H9 (cell line): ENCODE measurements around the gene LHPP. TPM values are rescaled to one million over a fixed set of nuclear protein-coding genes. Genes with fewer than 3 reads are reported as not detected.

Experiments used
- DNase-seq: peaks from one replicate; pipeline ENCODE4 v3.0.0-alpha.2; 2017
- H2AFZ ChIP-seq: one replicate; pipeline ENCODE4 v1.6.1; 2013; ENCODE audit warnings: mild to moderate bottlenecking, low read length, control low read depth, moderate library complexity
- H2AK5ac ChIP-seq: 2 replicates; pipeline ENCODE4 v1.6.1; 2013; ENCODE audit warnings: low read length, control low read depth, mixed read lengths; ENCODE audit not compliant: insufficient read length
- H2BK120ac ChIP-seq: one replicate; pipeline ENCODE4 v1.6.1; 2013; ENCODE audit warnings: low read depth, mild to moderate bottlenecking, low read length, control low read depth, inconsistent platforms; ENCODE audit not compliant: poor library complexity, severe bottlenecking
- H2BK12ac ChIP-seq: 2 replicates; pipeline ENCODE4 v1.6.1; 2013; ENCODE audit warnings: low read length, control low read depth, mixed read lengths, low read depth; ENCODE audit not compliant: insufficient read length
- H2BK15ac ChIP-seq: 2 replicates; pipeline ENCODE4 v1.6.1; 2013; ENCODE audit warnings: low read depth, low read length, control low read depth
- H2BK20ac ChIP-seq: one replicate; pipeline ENCODE4 v1.6.1; 2013; ENCODE audit warnings: low read depth, mild to moderate bottlenecking, low read length, control low read depth, inconsistent platforms; ENCODE audit not compliant: poor library complexity, severe bottlenecking
- H2BK5ac ChIP-seq: 2 replicates; pipeline ENCODE4 v1.6.1; 2013; ENCODE audit warnings: low read length, control low read depth, mixed read lengths; ENCODE audit not compliant: insufficient read length
- H3K14ac ChIP-seq: 2 replicates; pipeline ENCODE4 v1.6.1; 2013; ENCODE audit warnings: low read length, control low read depth; ENCODE audit not compliant: insufficient read depth
- H3K18ac ChIP-seq: 2 replicates; pipeline ENCODE4 v1.6.1; 2013; ENCODE audit warnings: low read depth, mild to moderate bottlenecking, mixed read lengths, low read length, control low read depth; ENCODE audit not compliant: insufficient read length
- H3K23ac ChIP-seq: 2 replicates; pipeline ENCODE4 v1.6.1; 2013; ENCODE audit warnings: low read length, control low read depth, mixed read lengths, low read depth; ENCODE audit not compliant: insufficient read length
- H3K23me2 ChIP-seq: 2 replicates; pipeline ENCODE4 v1.6.1; 2013; ENCODE audit warnings: low read depth, mild to moderate bottlenecking, mixed read lengths, low read length, control low read depth; ENCODE audit not compliant: insufficient read length, poor library complexity, severe bottlenecking
- H3K27ac ChIP-seq: 2 replicates; pipeline ENCODE4 v1.5.1; 2013; ENCODE audit warnings: low read length, control low read depth, mixed read lengths, low read depth; ENCODE audit not compliant: insufficient read length
- H3K27me3 ChIP-seq: 2 replicates; pipeline ENCODE4 v1.6.1; 2013; ENCODE audit warnings: low read length, control low read depth, inconsistent platforms; ENCODE audit not compliant: insufficient read depth
- H3K4ac ChIP-seq: 2 replicates; pipeline ENCODE4 v1.6.1; 2013; ENCODE audit warnings: low read depth, mild to moderate bottlenecking, control low read depth, inconsistent platforms, low read length, moderate library complexity
- H3K4me1 ChIP-seq: 2 replicates; pipeline ENCODE4 v1.6.1; 2013; ENCODE audit warnings: low read length, control low read depth, inconsistent platforms; ENCODE audit not compliant: insufficient read depth
- H3K4me2 ChIP-seq: 2 replicates; pipeline ENCODE4 v1.6.1; 2013; ENCODE audit warnings: low read length, control low read depth, mixed read lengths; ENCODE audit not compliant: insufficient read length, insufficient read depth
- H3K56ac ChIP-seq: 2 replicates; pipeline ENCODE4 v1.6.1; 2013; ENCODE audit warnings: low read depth, mild to moderate bottlenecking, mixed read lengths, low read length, control low read depth; ENCODE audit not compliant: insufficient read length
- H3K79me1 ChIP-seq: 2 replicates; pipeline ENCODE4 v1.6.1; 2013; ENCODE audit warnings: low read depth, mild to moderate bottlenecking, moderate library complexity, low read length, control low read depth, inconsistent platforms; ENCODE audit not compliant: insufficient read depth, poor library complexity, severe bottlenecking
- H3K79me2 ChIP-seq: 2 replicates; pipeline ENCODE4 v1.6.1; 2013; ENCODE audit warnings: low read length, control low read depth, inconsistent platforms; ENCODE audit not compliant: insufficient read depth
- H3K9ac ChIP-seq: 2 replicates; pipeline ENCODE4 v1.6.1; 2013; ENCODE audit warnings: low read length, control low read depth, mixed read lengths; ENCODE audit not compliant: insufficient read length; ENCODE audit errors: extremely low read depth
- H3K9me3 ChIP-seq: one replicate; pipeline ENCODE4 v1.6.1; 2013; ENCODE audit warnings: low read depth, low read length, inconsistent platforms; ENCODE audit not compliant: control insufficient read depth
- H3T11ph ChIP-seq: one replicate; pipeline ENCODE4 v1.6.1; 2013; ENCODE audit warnings: mild to moderate bottlenecking, low read length, control low read depth, inconsistent platforms
- H4K20me1 ChIP-seq: one replicate; pipeline ENCODE4 v1.6.1; 2013; ENCODE audit not compliant: control insufficient read depth, insufficient read length, insufficient read depth
- H4K5ac ChIP-seq: 2 replicates; pipeline ENCODE4 v1.6.1; 2013; ENCODE audit warnings: low read depth, mild to moderate bottlenecking, mixed read lengths, low read length, control low read depth; ENCODE audit not compliant: insufficient read length
- H4K8ac ChIP-seq: replicated peaks from 2 replicates; pipeline ENCODE4 v1.6.1; 2013; ENCODE audit warnings: low read length, control low read depth, mixed read lengths, low read depth; ENCODE audit not compliant: insufficient read length
- H4K91ac ChIP-seq: 2 replicates; pipeline ENCODE4 v1.6.1; 2013; ENCODE audit warnings: low read depth, mild to moderate bottlenecking, moderate library complexity, mixed read lengths, low read length, control low read depth; ENCODE audit not compliant: insufficient read length
- H3K27ac Mint-ChIP-seq, 3 experiments: 2 replicates in 2 of 3; 3 replicates in 1 of 3; pipeline ENCODE4 v1.8.0; 2020 to 2021; ENCODE audit warnings: mixed read lengths in 3 of 3, mild to moderate bottlenecking in 1 of 3, moderate library complexity in 1 of 3
- H3K27me3 Mint-ChIP-seq: 2 replicates; pipeline ENCODE4 v1.8.0; 2021; ENCODE audit warnings: low read depth, mild to moderate bottlenecking, moderate library complexity, mixed read lengths
- H3K36me3 Mint-ChIP-seq, 3 experiments: 2 replicates in 2 of 3; 3 replicates in 1 of 3; pipeline ENCODE4 v1.8.0; 2020 to 2021; ENCODE audit warnings: low read depth in 3 of 3, mixed read lengths in 3 of 3; ENCODE audit not compliant: insufficient read depth in 1 of 3
- H3K4me1 Mint-ChIP-seq, 2 experiments: 2 replicates each; pipeline ENCODE4 v1.8.0; 2020; ENCODE audit warnings: mixed read lengths in 2 of 2
- H3K4me3 Mint-ChIP-seq, 2 experiments: 2 replicates in 1 of 2; 3 replicates in 1 of 2; pipeline ENCODE4 v1.8.0; 2020 to 2021; ENCODE audit warnings: mild to moderate bottlenecking in 2 of 2, mixed read lengths in 2 of 2, moderate library complexity in 1 of 2
- H3K9me3 Mint-ChIP-seq, 2 experiments: 2 replicates in 1 of 2; 3 replicates in 1 of 2; pipeline ENCODE4 v1.8.0; 2020; ENCODE audit warnings: mild to moderate bottlenecking in 2 of 2, mixed read lengths in 2 of 2, moderate library complexity in 1 of 2
- CTCF ChIP-seq: fragments of 200-600 bp; sonication (generic); conservative IDR thresholded peaks from 3 replicates; pipeline ENCODE4 v1.8.0; 2021; ENCODE audit warnings: antibody characterized with exemption, mild to moderate bottlenecking
- WGBS: extraction: QIAGEN DNeasy Blood & Tissue Kit; methylation state at CpG from one replicate; pipeline ENCODE4 v1.1.7; 2013; ENCODE audit warnings: missing lambda C conversion rate, low lambda C conversion rate, mixed read lengths; ENCODE audit not compliant: insufficient read length; ENCODE audit errors: extremely low coverage; 5-methylcytosine and 5-hydroxymethylcytosine counted together
- total RNA-seq: library from RNA; stranded (reverse); gene quantifications from 2 replicates; pipeline ENCODE4 v1.2.1, GENCODE V29; 2021

LHPP gene
- total RNA-seq, 1 experiment from 2014 or later = 29.6 TPM

GRCh38 chr10:124653311-124653710 lies 191.7 kb downstream of the LHPP start:
- no peaks in the 10 kb centered on the region for H3K27me3 Mint-ChIP-seq

More at GRCh38 chr10:124653311-124653710, 191.7 kb downstream of the LHPP start:
- no peak overlapping the region for H2BK120ac ChIP-seq
- H3K79me1 ChIP-seq = no peaks in the 10 kb centered on the region
- no peak overlapping the region for H3K23ac ChIP-seq
- no peak overlapping the region for H2BK15ac ChIP-seq
- H3K23me2 ChIP-seq = no peaks in the 10 kb centered on the region
- no peak overlapping the region for H3K4ac ChIP-seq
- H3K4me2 ChIP-seq = no peak overlapping the region
- Mint-ChIP-seq H3K27ac (no peak overlapping the region; a peak in 1 of 7 replicates), H3K4me3 (no peak overlapping the region), H3K9me3 (no peaks in the 10 kb centered on the region), H3K36me3 (peaks cover 0 to 4% (median 2%) of the 10 kb centered on the region in 3 experiments; a peak in 2 of 7 replicates), H3K4me1 (peaks cover 41 to 48% of the 10 kb centered on the region in 2 experiments)
- no peak for TF ChIP-seq CTCF
- peaks cover 2% of the 10 kb centered on the region for H4K20me1 ChIP-seq
- H3K4me1 ChIP-seq = peaks cover 6% of the 10 kb centered on the region; the same call in 1 of the 2 replicates
- no peak overlapping the region; the same call in 1 of the 2 replicates for H3K14ac ChIP-seq
- H3K27ac ChIP-seq = no peak overlapping the region
- H3K79me2 ChIP-seq = no peaks in the 10 kb centered on the region
- no peak overlapping the region for H4K5ac ChIP-seq
- H3K56ac ChIP-seq = no peak overlapping the region
- H2BK20ac ChIP-seq = no peak overlapping the region
- H2AFZ ChIP-seq = no peak overlapping the region
- no peak overlapping the region for H3T11ph ChIP-seq
- no peaks in the 10 kb centered on the region for H3K27me3 ChIP-seq
- no peak overlapping the region for H2AK5ac ChIP-seq
- no peak overlapping the region for H2BK12ac ChIP-seq
- H4K91ac ChIP-seq = no peak overlapping the region
- DNase-seq = no peak
- no peak overlapping the region for H3K18ac ChIP-seq
- H3K9ac ChIP-seq = no peak overlapping the region
- H3K9me3 ChIP-seq = no peaks in the 10 kb centered on the region
- H4K8ac ChIP-seq = no peak overlapping the region
- H2BK5ac ChIP-seq = no peak overlapping the region
- no CpG with 5 or more reads among the region's 7 CpGs for WGBS
